DND-41 (cell line): Measurements from ENCODE around the gene CAMK2N2.

Experiments used
- CTCF ChIP-seq: IDR thresholded peaks from 2 replicates; pipeline ENCODE4 v1.5.1; 2012; ENCODE audit warnings: borderline replicate concordance, low read length, moderate library complexity, mild to moderate bottlenecking; ENCODE audit not compliant: poor library complexity, severe bottlenecking; ENCODE audit errors: extremely low read depth
- EZH2 ChIP-seq: IDR thresholded peaks from 3 replicates; pipeline ENCODE4 v1.6.1; 2012; ENCODE audit warnings: borderline replicate concordance, low read depth, mild to moderate bottlenecking, moderate library complexity, low read length, inconsistent platforms; ENCODE audit not compliant: severe bottlenecking

DNA sequence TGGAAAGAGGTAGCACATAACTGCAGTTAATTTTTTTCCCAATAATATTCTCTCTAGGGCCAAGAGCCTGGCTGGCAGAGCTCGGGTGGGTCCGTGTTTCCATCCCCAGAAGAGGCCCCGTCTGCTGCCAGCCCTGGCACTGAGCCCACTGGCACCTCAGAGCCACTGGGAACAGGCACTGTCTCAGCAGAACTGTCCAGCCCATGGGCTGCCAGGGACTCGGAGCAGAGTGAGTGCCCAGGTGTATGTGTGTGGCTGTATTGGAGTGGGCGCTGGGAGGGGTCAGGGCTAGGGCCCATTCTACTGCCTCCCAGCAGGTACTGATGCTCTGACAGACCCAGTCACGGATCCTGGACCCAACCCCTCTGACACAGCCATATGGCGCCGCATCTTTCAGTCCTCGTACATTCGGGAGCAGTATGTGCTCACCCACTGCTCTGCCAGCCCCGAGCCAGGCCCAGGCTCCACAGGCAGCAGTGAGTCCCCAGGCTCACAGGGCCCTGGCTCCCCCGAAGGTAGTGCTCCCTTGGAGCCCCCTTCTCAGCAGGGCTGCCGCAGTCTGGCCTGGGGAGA lies 23.0 kb downstream of the CAMK2N2 start:
- no peak for TF ChIP-seq CTCF
- no peak for TF ChIP-seq EZH2
